ENCODE measurements around the gene DCHS2.

DCHS2 gene

DNA sequence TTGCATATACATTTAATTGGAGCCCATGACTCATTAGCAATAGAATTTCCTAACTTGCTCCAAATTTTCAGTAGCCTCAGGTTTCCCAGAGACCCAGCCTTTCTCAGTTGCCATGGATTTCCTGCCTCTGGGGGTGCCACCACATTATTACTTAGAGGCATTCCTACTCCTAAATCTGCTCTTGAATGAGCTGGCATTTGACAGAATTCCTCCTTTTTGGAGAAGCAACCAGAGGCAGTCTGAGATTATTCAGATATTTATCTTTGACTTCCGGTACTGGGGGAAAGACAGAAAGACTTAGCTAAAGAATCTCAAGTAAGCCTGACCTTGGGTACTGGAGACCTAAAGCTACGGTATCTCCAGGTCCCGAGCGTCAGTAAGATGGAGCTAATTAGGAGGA lies 76.3 kb downstream of the DCHS2 start:
- Histone ChIP-seq H3K27me3 (ENCODE audit: insufficient read depth, poor library complexity, severe bottlenecking) (no peaks in the 10 kb centered on the region), H3K27ac (ENCODE audit: poor library complexity, severe bottlenecking) (no peak overlapping the region), H3K9me3 (ENCODE audit: severe bottlenecking) (no peaks in the 10 kb centered on the region), H3K4me1 (ENCODE audit: insufficient read depth, poor library complexity, severe bottlenecking) (no peaks in the 10 kb centered on the region), H3K36me3 (ENCODE audit: low read depth) (no peaks in the 10 kb centered on the region), H3K4me3 (ENCODE audit: severe bottlenecking) (no peak overlapping the region)
- DNase-seq (ENCODE audit: low spot score), result no peak
- TF ChIP-seq, protein P1, sequence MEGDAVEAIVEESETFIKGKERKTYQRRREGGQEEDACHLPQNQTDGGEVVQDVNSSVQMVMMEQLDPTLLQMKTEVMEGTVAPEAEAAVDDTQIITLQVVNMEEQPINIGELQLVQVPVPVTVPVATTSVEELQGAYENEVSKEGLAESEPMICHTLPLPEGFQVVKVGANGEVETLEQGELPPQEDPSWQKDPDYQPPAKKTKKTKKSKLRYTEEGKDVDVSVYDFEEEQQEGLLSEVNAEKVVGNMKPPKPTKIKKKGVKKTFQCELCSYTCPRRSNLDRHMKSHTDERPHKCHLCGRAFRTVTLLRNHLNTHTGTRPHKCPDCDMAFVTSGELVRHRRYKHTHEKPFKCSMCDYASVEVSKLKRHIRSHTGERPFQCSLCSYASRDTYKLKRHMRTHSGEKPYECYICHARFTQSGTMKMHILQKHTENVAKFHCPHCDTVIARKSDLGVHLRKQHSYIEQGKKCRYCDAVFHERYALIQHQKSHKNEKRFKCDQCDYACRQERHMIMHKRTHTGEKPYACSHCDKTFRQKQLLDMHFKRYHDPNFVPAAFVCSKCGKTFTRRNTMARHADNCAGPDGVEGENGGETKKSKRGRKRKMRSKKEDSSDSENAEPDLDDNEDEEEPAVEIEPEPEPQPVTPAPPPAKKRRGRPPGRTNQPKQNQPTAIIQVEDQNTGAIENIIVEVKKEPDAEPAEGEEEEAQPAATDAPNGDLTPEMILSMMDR (IDR thresholded peaks at IDR 0.05; ENCODE audit: poor library complexity, severe bottlenecking), result no peak
- no peak for ATAC-seq (ENCODE audit: low read depth)

DNA sequence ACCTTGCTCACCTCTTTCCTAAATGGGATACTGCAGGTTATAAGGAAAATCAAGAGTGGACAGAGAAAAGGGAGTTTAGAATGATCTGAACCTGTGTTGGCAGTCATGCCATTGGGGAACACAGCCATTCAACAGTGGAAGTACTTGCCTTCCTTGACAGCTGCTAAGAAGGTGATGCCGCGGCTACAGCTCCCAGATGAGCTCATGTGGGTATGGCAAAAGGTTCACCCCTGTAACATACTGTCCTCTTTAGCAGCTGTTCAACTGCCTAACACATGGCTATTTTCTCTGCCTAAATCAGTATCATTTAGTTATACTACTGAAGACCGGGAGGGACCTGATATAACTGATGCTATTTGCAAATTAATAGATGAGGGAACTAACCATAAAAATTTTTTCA lies 76.8 kb downstream of the DCHS2 start:
- no peaks in the 10 kb centered on the region for H3K27me3 ChIP-seq (ENCODE audit: insufficient read depth, poor library complexity, severe bottlenecking)
- H3K36me3 ChIP-seq (ENCODE audit: low read depth), result no peaks in the 10 kb centered on the region
- DNase-seq (ENCODE audit: low spot score) (no peak), ATAC-seq (ENCODE audit: low read depth) (no peak)
- H3K27ac ChIP-seq (ENCODE audit: poor library complexity, severe bottlenecking), result no peak overlapping the region
- H3K9me3 ChIP-seq (ENCODE audit: severe bottlenecking), result no peaks in the 10 kb centered on the region
- no peaks in the 10 kb centered on the region for H3K4me1 ChIP-seq (ENCODE audit: insufficient read depth, poor library complexity, severe bottlenecking)
- TF ChIP-seq, protein P1 (IDR thresholded peaks at IDR 0.05; ENCODE audit: poor library complexity, severe bottlenecking), result no peak
- H3K4me3 ChIP-seq (ENCODE audit: severe bottlenecking), result no peak overlapping the region

DNA sequence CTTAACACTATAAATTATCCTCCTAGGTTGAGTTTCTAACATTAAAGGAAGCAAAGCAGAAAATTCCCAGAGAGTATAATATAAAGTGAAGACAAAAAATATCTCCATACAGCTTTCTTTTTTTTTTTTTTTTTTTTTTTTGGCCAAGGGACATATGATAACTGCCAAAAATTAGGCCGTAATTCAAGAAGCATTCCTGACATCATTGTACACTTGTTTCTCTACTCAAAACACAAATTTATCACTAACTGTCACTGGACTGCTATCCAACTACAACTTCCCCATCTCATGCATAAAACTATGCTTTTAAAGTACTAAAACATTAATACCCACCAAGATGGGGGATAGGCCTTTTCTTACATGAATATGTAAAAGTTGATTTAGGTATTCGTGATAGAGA lies 77.2 kb downstream of the DCHS2 start:
- H3K27ac ChIP-seq (ENCODE audit: poor library complexity, severe bottlenecking), result no peak overlapping the region
- no peaks in the 10 kb centered on the region for H3K4me1 ChIP-seq (ENCODE audit: insufficient read depth, poor library complexity, severe bottlenecking)
- TF ChIP-seq, protein P1 (IDR thresholded peaks at IDR 0.05; ENCODE audit: poor library complexity, severe bottlenecking), result no peak
- DNase-seq (ENCODE audit: low spot score), result no peak
- no peaks in the 10 kb centered on the region for H3K27me3 ChIP-seq (ENCODE audit: insufficient read depth, poor library complexity, severe bottlenecking)
- no peak for ATAC-seq (ENCODE audit: low read depth)
- H3K4me3 ChIP-seq (ENCODE audit: severe bottlenecking), result no peak overlapping the region
- no peaks in the 10 kb centered on the region for H3K9me3 ChIP-seq (ENCODE audit: severe bottlenecking)
- H3K36me3 ChIP-seq (ENCODE audit: low read depth), result no peaks in the 10 kb centered on the region

DNA sequence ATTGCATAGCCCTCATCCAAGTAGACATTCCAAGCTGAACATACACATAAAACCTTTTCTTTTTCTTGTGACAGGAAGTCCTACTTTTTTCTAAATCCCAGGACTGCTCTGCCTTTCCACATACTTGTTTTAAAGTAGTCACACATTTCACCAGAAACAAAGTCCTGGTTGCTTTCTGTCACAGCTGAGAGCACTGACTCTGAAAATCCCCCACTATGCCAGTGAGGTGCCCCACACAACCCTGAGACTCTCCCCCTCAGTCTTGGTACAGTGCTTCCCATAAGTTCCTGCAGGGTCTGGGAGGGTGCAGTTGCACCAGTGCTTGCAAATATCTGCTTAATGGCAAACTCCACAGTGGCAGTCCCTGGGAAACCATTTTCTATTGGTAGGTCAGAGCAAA lies 84.2 kb downstream of the DCHS2 start:
- ATAC-seq (ENCODE audit: low read depth) (no peak), DNase-seq (ENCODE audit: low spot score) (no peak)
- H3K27me3 ChIP-seq (ENCODE audit: insufficient read depth, poor library complexity, severe bottlenecking), result no peaks in the 10 kb centered on the region
- no peak overlapping the region for H3K27ac ChIP-seq (ENCODE audit: poor library complexity, severe bottlenecking)
- H3K4me1 ChIP-seq (ENCODE audit: insufficient read depth, poor library complexity, severe bottlenecking), result no peaks in the 10 kb centered on the region
- no peaks in the 10 kb centered on the region for H3K9me3 ChIP-seq (ENCODE audit: severe bottlenecking)
- no peak overlapping the region for H3K4me3 ChIP-seq (ENCODE audit: severe bottlenecking)
- TF ChIP-seq, protein P1 (IDR thresholded peaks at IDR 0.05; ENCODE audit: poor library complexity, severe bottlenecking), result no peak
- no peaks in the 10 kb centered on the region for H3K36me3 ChIP-seq (ENCODE audit: low read depth)

DNA sequence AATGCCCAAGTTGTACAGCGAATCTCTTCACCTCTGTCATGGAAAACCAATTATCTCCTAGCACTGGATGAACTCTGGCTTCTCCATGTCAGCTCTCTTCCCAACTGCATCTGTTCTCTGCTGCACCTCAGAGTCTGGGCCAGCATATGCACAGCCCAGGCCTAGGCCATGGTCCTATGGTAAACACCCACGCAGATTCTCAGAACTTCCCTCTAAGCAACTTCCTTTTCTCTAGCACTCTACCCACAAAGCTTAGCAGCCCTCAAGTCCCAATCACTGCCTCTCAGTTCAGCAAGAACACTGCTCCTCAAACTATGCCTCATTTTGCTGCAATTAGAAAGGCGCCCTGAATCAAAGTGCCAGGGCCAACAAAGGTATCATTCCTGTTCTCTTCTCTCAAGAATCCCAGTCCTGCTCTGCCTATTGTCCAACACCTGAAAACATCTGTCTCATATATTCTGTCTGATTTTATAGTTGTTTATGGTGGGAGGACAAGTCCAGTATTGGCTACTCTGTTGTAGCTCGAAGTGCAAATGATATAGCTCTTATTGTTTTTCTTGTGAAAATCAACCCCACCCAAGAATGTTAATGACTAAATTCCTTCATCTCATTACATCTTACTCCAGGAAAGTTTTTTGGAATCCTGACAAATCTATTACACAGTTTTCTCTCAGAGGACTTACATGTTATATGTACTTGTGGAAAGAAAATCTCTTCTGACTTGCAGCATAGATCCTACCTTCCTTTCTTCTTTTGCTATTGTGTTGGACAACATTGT lies 85.4 kb downstream of the DCHS2 start:
- Histone ChIP-seq H3K27ac (ENCODE audit: poor library complexity, severe bottlenecking) (no peak overlapping the region), H3K4me3 (ENCODE audit: severe bottlenecking) (no peak overlapping the region), H3K4me1 (ENCODE audit: insufficient read depth, poor library complexity, severe bottlenecking) (no peaks in the 10 kb centered on the region), H3K36me3 (ENCODE audit: low read depth) (no peaks in the 10 kb centered on the region), H3K27me3 (ENCODE audit: insufficient read depth, poor library complexity, severe bottlenecking) (no peaks in the 10 kb centered on the region), H3K9me3 (ENCODE audit: severe bottlenecking) (no peaks in the 10 kb centered on the region)
- DNase-seq (ENCODE audit: low spot score) (no peak), ATAC-seq (ENCODE audit: low read depth) (no peak)
- TF ChIP-seq, protein P1 (IDR thresholded peaks at IDR 0.05; ENCODE audit: poor library complexity, severe bottlenecking), result no peak

Measured in RWPE2 (cell line).